BE2C (cell line): ENCODE data around the gene CCNY.

Experiments used
- DNase-seq: peaks from one replicate; pipeline ENCODE4 v3.0.0-alpha.2; 2020
- H3K27me3 ChIP-seq: fragments of 250-450 bp; sonication (Bioruptor Pico); 2 replicates; pipeline ENCODE4 v1.5.1; 2020; ENCODE audit warnings: mild to moderate bottlenecking
- H3K36me3 ChIP-seq: fragments of 250-450 bp; sonication (Bioruptor Pico); 2 replicates; pipeline ENCODE4 v1.5.1; 2020; ENCODE audit warnings: mild to moderate bottlenecking
- H3K4me1 ChIP-seq: fragments of 250-450 bp; sonication (Bioruptor Pico); 2 replicates; pipeline ENCODE4 v1.5.1; 2020
- H3K4me3 ChIP-seq: 2 replicates; pipeline ENCODE4 v1.5.1; 2011; ENCODE audit warnings: low read depth, low read length
- H3K9me3 ChIP-seq: fragments of 250-450 bp; sonication (Bioruptor Pico); 2 replicates; pipeline ENCODE4 v1.5.1; 2020
- CTCF ChIP-seq: IDR thresholded peaks from 2 replicates; pipeline ENCODE4 v1.5.1; 2012; ENCODE audit warnings: mild to moderate bottlenecking, low read depth, low read length

The CCNY gene

GRCh38 chr10:35487336-35488034 lies 151.2 kb downstream of the CCNY start:
- Histone ChIP-seq H3K4me1 (no peaks in the 10 kb centered on the region), H3K9me3 (no peaks in the 10 kb centered on the region), H3K4me3 (no peak overlapping the region), H3K36me3 (no peaks in the 10 kb centered on the region), H3K27me3 (no peaks in the 10 kb centered on the region)
- TF ChIP-seq CTCF, result no peak
- DNase-seq, result no peak

- DNase-seq, result no peak
Measured at GRCh38 chr10:35488228-35488627, 151.9 kb downstream of the CCNY start.

GRCh38 chr10:35492386-35493195 lies 156.3 kb downstream of the CCNY start:
- DNase-seq, result no peak
- H3K36me3 ChIP-seq, result no peaks in the 10 kb centered on the region
- no peak overlapping the region for H3K4me3 ChIP-seq
- H3K9me3 ChIP-seq, result no peaks in the 10 kb centered on the region
- H3K27me3 ChIP-seq, result no peaks in the 10 kb centered on the region
- no peak for TF ChIP-seq CTCF
- peaks cover 3% of the 10 kb centered on the region; the same call in 1 of the 2 replicates for H3K4me1 ChIP-seq

More at GRCh38 chr10:35488228-35488627, 151.9 kb downstream of the CCNY start:
- Histone ChIP-seq H3K36me3 (no peaks in the 10 kb centered on the region), H3K4me3 (no peak overlapping the region), H3K27me3 (no peaks in the 10 kb centered on the region), H3K4me1 (peaks cover under 1% of the 10 kb centered on the region; the same call in 1 of the 2 replicates), H3K9me3 (no peaks in the 10 kb centered on the region)
- TF ChIP-seq CTCF, result no peak

- TF ChIP-seq CTCF, result no peak
- no peaks in the 10 kb centered on the region for H3K36me3 ChIP-seq
- H3K27me3 ChIP-seq, result no peaks in the 10 kb centered on the region
- no peak overlapping the region for H3K4me3 ChIP-seq
- no peaks in the 10 kb centered on the region for H3K9me3 ChIP-seq
- H3K4me1 ChIP-seq, result peaks cover 3% of the 10 kb centered on the region; the same call in 1 of the 2 replicates
- no peak for DNase-seq
Measured at GRCh38 chr10:35493196-35494118, 157.1 kb downstream of the CCNY start.

GRCh38 chr10:35495521-35496119 lies 159.3 kb downstream of the CCNY start:
- no peaks in the 10 kb centered on the region for H3K9me3 ChIP-seq
- no peak overlapping the region for H3K4me3 ChIP-seq
- H3K4me1 ChIP-seq, result peaks cover 14% of the 10 kb centered on the region; the same call in 1 of the 2 replicates
- no peaks in the 10 kb centered on the region for H3K36me3 ChIP-seq
- no peak for DNase-seq
- H3K27me3 ChIP-seq, result no peaks in the 10 kb centered on the region
- no peak for TF ChIP-seq CTCF
